ENCODE measurements around the gene NFATC1. TPM values are rescaled to one million over a fixed set of nuclear protein-coding genes. Genes with fewer than 3 reads are reported as not detected.
"Not testable (repeated sequence)": the region's sequence is repeated elsewhere in the genome, so short reads cannot be mapped to it uniquely, and the experiment has no call there.

Gene NFATC1
- total RNA-seq, 3 donors from 2014 or later (not counting 1 experiment from before 2014, with no cell fraction given) = 35.8 to 47.4 (median 37.1) TPM

DNA sequence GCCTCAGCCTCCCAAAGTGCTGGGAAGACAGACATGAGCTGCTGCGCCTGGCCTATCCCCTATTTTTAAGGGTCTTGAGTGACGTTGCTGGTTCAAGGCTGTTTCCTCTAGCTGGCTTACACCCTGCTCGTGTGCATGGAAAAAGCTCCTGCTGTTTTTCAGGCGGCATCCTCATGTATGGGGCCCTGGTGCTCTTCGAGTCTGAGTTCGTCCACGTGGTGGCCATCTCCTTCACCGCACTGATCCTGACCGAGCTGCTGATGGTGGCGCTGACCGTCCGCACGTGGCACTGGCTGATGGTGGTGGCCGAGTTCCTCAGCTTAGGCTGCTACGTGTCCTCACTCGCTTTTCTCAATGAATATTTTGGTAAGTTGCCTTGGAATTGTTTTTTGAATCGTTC lies 22.0 kb upstream of the NFATC1 start:
- H3K27ac ChIP-seq (ENCODE audit: low read length) = no peak overlapping the region
- 97% methylated on average over 17 of the region's 17 CpGs for WGBS (ENCODE audit: insufficient coverage)
- peaks cover 8% of the 10 kb centered on the region for H3K36me3 ChIP-seq (ENCODE audit: control insufficient read depth, insufficient read depth, low read length)
- Mint-ChIP-seq H3K27ac (no peak overlapping the region), H3K27me3 (ENCODE audit: low read depth in 2 of 2) (no peaks in the 10 kb centered on the region), H3K4me1 (peaks cover 10 to 14% of the 10 kb centered on the region in 2 donors), H3K36me3 (peaks cover 7% of the 10 kb centered on the region), H3K9me3 (no peaks in the 10 kb centered on the region), H3K4me3 (no peak overlapping the region)
- no peak overlapping the region for H3K4me3 ChIP-seq (ENCODE audit: low read length)
- ATAC-seq (no peak), DNase-seq (no peak)
- H3K9me3 ChIP-seq (ENCODE audit: control insufficient read depth, insufficient read depth, low read length) = no peaks in the 10 kb centered on the region
- TF ChIP-seq, protein P1, sequence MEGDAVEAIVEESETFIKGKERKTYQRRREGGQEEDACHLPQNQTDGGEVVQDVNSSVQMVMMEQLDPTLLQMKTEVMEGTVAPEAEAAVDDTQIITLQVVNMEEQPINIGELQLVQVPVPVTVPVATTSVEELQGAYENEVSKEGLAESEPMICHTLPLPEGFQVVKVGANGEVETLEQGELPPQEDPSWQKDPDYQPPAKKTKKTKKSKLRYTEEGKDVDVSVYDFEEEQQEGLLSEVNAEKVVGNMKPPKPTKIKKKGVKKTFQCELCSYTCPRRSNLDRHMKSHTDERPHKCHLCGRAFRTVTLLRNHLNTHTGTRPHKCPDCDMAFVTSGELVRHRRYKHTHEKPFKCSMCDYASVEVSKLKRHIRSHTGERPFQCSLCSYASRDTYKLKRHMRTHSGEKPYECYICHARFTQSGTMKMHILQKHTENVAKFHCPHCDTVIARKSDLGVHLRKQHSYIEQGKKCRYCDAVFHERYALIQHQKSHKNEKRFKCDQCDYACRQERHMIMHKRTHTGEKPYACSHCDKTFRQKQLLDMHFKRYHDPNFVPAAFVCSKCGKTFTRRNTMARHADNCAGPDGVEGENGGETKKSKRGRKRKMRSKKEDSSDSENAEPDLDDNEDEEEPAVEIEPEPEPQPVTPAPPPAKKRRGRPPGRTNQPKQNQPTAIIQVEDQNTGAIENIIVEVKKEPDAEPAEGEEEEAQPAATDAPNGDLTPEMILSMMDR (IDR thresholded peaks at IDR 0.05) = no peak
- intact Hi-C loops (cut with micrococcal nuclease) = no loop called here
- peaks cover 12% of the 10 kb centered on the region for H3K4me1 ChIP-seq (ENCODE audit: control insufficient read depth, insufficient read depth, low read length)
- no peaks in the 10 kb centered on the region for H3K27me3 ChIP-seq (ENCODE audit: control insufficient read depth, insufficient read depth, low read length)

DNA sequence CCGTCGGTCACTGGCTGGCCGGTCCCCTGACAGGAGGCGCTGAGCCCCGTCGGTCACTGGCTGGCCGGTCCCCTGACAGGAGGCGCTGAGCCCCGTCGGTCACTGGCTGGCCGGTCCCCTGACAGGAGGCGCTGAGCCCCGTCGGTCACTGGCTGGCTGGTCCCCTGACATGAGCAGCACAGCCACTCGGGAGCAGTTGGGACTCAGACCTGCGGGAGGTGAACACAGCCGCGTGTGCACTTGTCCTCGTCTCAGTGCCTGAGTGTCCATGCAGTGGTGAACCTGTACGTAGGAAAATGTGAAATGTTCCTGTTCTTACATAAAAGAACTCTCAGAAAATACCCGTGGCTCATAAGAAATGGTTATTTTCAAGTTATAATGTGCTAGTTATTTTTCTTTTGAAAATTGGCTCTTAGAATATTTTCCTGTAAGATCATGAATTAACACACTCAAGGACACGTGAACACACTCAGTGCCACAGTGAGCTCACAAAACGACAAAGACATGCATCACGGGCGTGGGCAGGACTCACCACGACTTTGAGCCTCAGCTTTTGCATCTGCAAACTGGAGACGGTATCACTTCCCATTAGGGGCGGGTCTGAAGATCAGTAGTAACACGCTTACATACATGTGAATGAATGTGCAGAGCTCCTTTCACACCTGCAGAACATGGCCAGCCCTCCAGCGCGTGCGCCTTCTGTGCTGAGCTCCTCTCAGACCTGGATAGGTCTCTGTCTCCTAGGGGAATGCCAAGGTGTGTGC lies 21.1 kb upstream of the NFATC1 start:
- H3K27ac ChIP-seq (ENCODE audit: low read length) = no peak overlapping the region
- intact Hi-C loops (cut with micrococcal nuclease) = no loop called here
- Mint-ChIP-seq H3K4me1 (peaks cover 11 to 15% of the 10 kb centered on the region in 2 donors), H3K9me3 (no peaks in the 10 kb centered on the region), H3K36me3 (peaks cover 7% of the 10 kb centered on the region), H3K4me3 (no peak overlapping the region), H3K27ac (no peak overlapping the region), H3K27me3 (ENCODE audit: low read depth in 2 of 2) (no peaks in the 10 kb centered on the region)
- ATAC-seq (no peak), DNase-seq (no peak)
- peaks cover 17% of the 10 kb centered on the region for H3K4me1 ChIP-seq (ENCODE audit: control insufficient read depth, insufficient read depth, low read length)
- no peaks in the 10 kb centered on the region for H3K9me3 ChIP-seq (ENCODE audit: control insufficient read depth, insufficient read depth, low read length)
- TF ChIP-seq, protein P1 (IDR thresholded peaks at IDR 0.05) = no peak
- H3K4me3 ChIP-seq (ENCODE audit: low read length) = no peak overlapping the region
- no peaks in the 10 kb centered on the region for H3K27me3 ChIP-seq (ENCODE audit: control insufficient read depth, insufficient read depth, low read length)
- H3K36me3 ChIP-seq (ENCODE audit: control insufficient read depth, insufficient read depth, low read length) = peaks cover 8% of the 10 kb centered on the region
- 83% methylated on average over 25 of the region's 32 CpGs for WGBS (ENCODE audit: insufficient coverage)

DNA sequence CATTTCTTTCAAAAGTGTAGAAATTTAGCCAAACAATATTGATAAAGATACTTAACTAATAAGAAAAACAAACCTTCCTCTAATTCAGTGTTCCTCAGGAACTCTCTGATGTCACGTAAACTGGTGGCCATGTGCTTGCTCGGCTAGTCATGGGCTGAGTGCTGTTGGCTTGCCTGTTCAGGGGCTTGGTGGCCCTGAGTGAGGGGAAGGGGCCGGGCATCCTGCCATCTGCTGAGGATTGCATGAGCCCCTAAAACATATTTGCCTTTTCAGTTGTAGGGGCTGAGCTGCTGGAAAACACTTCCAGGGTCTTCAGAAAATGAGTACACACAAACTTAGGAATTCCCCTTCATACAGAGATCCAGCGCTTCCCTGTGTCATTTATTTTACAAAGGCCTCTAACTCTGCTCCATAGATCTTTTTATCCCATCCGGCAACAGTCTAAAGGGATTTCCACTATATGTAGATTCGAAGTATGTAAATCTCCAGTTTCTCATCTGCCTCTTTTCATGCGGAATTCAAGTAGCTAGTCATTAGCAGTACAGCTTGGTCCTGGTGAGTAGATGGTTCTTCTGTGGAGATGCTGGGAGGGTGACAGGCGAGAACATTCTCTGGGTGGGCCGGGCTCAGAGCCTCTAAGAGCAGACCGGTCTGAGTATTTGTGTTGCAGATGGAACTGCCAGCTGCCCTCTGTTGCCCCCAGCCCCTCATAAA lies 20.1 kb upstream of the NFATC1 start:
- Mint-ChIP-seq H3K9me3 (no peaks in the 10 kb centered on the region), H3K36me3 (peaks cover 7% of the 10 kb centered on the region), H3K27me3 (ENCODE audit: low read depth in 2 of 2) (no peaks in the 10 kb centered on the region), H3K4me1 (peaks cover 11 to 15% of the 10 kb centered on the region in 2 donors), H3K27ac (no peak overlapping the region), H3K4me3 (no peak overlapping the region)
- no peak for ATAC-seq
- Histone ChIP-seq H3K4me1 (ENCODE audit: control insufficient read depth, insufficient read depth, low read length) (peaks cover 17% of the 10 kb centered on the region), H3K4me3 (ENCODE audit: low read length) (no peak overlapping the region), H3K27me3 (ENCODE audit: control insufficient read depth, insufficient read depth, low read length) (no peaks in the 10 kb centered on the region), H3K36me3 (ENCODE audit: control insufficient read depth, insufficient read depth, low read length) (peaks cover 8% of the 10 kb centered on the region), H3K9me3 (ENCODE audit: control insufficient read depth, insufficient read depth, low read length) (no peaks in the 10 kb centered on the region), H3K27ac (ENCODE audit: low read length) (no peak overlapping the region)
- intact Hi-C loops (cut with micrococcal nuclease) = no loop called here
- 96% methylated on average over 10 of the region's 10 CpGs for WGBS (ENCODE audit: insufficient coverage)
- TF ChIP-seq, protein P1 (IDR thresholded peaks at IDR 0.05) = no peak
- DNase-seq = no peak

DNA sequence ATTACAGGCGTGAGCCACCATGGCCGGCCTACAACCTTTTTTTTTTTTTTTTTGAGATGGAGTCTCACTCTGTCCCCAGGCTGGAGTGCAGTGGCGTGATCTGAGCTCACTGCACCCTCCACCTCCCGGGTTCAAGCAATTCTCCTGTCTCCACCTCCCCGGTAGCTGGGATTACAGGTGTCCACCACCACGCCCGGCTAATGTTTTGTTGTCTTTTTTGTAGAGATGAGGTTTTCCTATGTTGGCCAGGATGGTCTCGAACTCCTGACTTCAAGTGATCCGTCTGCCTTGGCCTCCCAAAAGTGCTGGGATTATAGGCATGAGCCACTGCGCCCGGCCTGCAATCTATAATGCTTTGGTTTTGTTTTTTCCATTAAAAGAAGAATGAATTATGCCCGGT lies 19.1 kb upstream of the NFATC1 start:
- H3K36me3 Mint-ChIP-seq; H3K4me3 ChIP-seq (ENCODE audit: low read length); H3K36me3 ChIP-seq (ENCODE audit: control insufficient read depth, insufficient read depth, low read length); DNase-seq; H3K27ac ChIP-seq (ENCODE audit: low read length); H3K9me3 ChIP-seq (ENCODE audit: control insufficient read depth, insufficient read depth, low read length); ATAC-seq; H3K27me3 Mint-ChIP-seq (ENCODE audit: low read depth in 2 of 2); H3K4me3 Mint-ChIP-seq; H3K9me3 Mint-ChIP-seq; H3K27me3 ChIP-seq (ENCODE audit: control insufficient read depth, insufficient read depth, low read length); intact Hi-C loops (cut with micrococcal nuclease): not testable (repeated sequence)
- WGBS (ENCODE audit: insufficient coverage) = 87% methylated on average over 12 of the region's 12 CpGs
- H3K4me1 ChIP-seq (ENCODE audit: control insufficient read depth, insufficient read depth, low read length) = peaks cover 11% of the 10 kb centered on the region
- Mint-ChIP-seq H3K27ac (peak overlapping the region in 1 of 2 donors; percentile 13), H3K4me1 (peaks cover 8 to 11% of the 10 kb centered on the region in 2 donors)
